Renal cortex interstitium (tissue), 11 donors: ENCODE measurements around the gene PPM1H. TPM values are rescaled to one million over a fixed set of nuclear protein-coding genes. Genes with fewer than 3 reads are reported as not detected.
"Not testable (repeated sequence)": the region's sequence is repeated elsewhere in the genome, so short reads cannot be mapped to it uniquely, and the experiment has no call there.

ENCODE experiments used
- DNase-seq, 11 donors: peaks; one replicate each; pipeline ENCODE4 v3.0.0-alpha.2; 2013; ENCODE audit warnings: low read depth in 9 of 11, low spot score in 4 of 11; ENCODE audit errors: extremely low read depth in 1 of 11
- polyA plus RNA-seq, 3 donors: library from polyadenylated mRNA; unstranded; fragments of 120-200 nt; gene quantifications; one replicate each; pipeline ENCODE4 v1.2.1, GENCODE V29; 2013; ENCODE audit not compliant: insufficient read length in 3 of 3

Gene PPM1H
- polyA plus RNA-seq, 3 donors, result 26.9 to 30.2 (median 27.1) TPM

- DNase-seq, result no peak
These were observed 46.4 kb downstream of the PPM1H start for GRCh38 chr12:62888454-62889110.

GRCh38 chr12:62886796-62887195, 48.2 kb downstream of the PPM1H start:
- DNase-seq, result no peak

GRCh38 chr12:62885242-62885641, 49.7 kb downstream of the PPM1H start:
- no peak for DNase-seq

- not testable (repeated sequence) for DNase-seq
These were observed 50.1 kb downstream of the PPM1H start for GRCh38 chr12:62884832-62885231.

DNA sequence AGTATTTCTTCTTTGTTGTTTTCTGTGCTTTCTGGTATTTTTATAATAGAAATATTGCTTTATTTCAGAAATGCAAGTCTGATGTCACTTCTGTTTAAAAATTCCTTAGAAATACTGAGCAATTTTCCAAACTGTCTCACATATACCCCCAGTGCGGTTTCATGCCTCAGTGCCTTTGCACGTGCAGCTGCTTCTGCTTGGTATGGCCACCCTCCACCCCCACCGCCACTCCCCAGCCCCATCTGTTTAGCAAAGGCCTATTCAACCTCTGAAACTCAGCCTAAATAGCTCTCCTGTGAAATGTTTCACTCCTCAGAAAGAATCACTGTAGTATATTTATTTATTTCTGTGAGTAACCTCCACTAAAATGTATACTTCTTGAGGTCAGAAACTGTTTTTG, 52.3 kb downstream of the PPM1H start:
- no peak for DNase-seq

GRCh38 chr12:62882140-62882539, 52.8 kb downstream of the PPM1H start:
- no peak for DNase-seq

- no peak for DNase-seq
These were observed 55.3 kb downstream of the PPM1H start for GRCh38 chr12:62879691-62880090.

DNA sequence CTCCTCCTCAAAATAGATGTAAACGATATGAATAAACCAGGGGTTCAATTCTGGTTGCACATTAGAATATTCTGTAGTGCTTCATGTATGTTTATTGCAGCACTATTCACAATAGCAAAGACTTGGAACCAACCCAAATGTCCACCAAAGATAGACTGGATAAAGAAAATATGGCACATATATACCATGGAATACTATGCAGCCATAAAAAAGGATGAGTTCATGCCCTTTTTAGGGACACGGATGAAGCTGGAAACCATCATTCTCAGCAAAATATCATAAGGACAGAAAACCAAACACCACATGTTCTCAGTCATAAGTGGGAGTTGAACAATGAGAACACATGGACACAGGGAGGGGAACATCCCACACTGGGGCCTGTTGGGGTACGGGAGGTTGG, 55.7 kb downstream of the PPM1H start:
- not testable (repeated sequence) for DNase-seq

- no peak for DNase-seq
These were observed 56.7 kb downstream of the PPM1H start for GRCh38 chr12:62878211-62878610.

DNA sequence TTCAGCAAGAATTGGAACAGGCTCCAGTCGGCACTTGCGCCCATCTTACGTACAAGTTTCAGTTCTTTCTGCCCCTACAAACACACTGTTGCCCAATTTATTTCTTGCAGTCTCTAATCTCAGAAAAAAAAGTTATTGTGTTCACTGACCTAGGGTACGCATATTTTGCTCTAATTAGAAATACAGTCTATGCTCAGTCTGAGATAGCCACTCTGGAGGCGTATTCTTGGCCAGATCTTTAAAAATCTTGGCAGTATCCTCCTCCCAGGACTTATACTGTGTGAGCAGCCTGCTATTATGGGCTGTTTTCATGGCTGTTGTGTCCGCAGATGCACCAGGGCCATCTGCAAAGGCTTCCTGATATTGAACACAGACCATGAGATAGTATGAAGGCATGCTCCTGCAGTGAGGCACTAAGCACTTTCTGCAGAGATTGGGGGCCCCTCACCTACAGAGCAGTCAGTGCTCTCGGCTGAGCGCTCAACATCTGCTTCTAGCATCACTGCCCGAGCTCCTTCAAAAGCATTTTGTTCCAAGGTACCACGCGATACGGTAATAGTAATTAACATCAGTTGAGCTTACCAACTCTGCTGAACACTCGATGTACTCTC, 57.9 kb downstream of the PPM1H start:
- DNase-seq, result no peak

DNA sequence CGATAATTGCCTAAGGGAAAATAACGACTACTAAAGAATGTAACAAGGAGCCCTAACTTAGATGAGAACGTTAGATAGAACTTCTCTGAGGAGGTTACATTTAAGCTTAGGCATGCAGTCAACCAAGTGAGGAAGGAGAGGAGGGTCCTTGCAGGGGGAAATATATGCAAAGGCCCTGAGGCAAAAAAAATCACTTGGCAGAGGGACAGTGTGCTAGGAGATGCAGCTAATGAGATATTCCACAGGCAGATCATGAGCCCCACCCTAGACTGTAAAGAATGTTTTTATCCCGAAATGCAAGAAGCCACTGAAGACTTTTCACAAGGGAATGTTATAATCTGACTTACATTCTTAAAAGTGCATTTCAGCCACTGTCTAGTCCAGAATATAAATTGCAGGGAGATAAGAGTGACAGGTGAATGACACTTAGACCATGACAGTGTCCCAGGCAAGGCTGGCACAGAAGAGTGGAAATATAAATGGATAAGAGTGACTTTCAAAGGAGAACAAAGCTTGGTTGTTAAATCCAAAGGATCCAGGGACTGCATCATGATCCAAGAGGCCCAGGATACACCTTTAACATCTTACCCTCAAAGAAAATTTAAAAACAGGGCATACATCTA, 61.0 kb downstream of the PPM1H start:
- DNase-seq, result no peak

- no peak for DNase-seq
These were observed 61.7 kb downstream of the PPM1H start for GRCh38 chr12:62873116-62873825.

- no peak for DNase-seq
These were observed 66.1 kb downstream of the PPM1H start for GRCh38 chr12:62868820-62869219.

- no peak for DNase-seq
These were observed 68.4 kb downstream of the PPM1H start for GRCh38 chr12:62866451-62867082.

- DNase-seq, result no peak
These were observed 69.0 kb downstream of the PPM1H start for GRCh38 chr12:62865937-62866336.

DNA sequence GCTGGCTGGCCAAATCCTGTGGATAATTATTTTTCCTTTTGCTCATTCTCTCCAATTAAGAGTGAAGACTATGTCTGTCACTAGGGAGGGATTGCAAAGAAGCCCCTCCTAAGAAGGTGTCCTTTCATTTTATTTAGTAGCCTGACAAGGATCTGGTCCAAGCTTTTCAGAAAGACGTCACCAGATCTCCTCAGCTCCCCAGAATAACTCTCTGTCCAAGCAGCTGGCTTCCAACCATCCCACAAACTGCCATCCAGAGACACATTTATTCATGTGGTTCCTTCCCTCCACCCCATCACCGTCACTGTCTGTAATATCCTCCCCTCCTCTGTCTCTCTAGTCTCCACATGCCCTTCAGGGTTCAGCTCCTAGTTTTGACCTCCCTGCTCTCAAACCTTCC, 69.9 kb downstream of the PPM1H start:
- DNase-seq, result no peak

DNA sequence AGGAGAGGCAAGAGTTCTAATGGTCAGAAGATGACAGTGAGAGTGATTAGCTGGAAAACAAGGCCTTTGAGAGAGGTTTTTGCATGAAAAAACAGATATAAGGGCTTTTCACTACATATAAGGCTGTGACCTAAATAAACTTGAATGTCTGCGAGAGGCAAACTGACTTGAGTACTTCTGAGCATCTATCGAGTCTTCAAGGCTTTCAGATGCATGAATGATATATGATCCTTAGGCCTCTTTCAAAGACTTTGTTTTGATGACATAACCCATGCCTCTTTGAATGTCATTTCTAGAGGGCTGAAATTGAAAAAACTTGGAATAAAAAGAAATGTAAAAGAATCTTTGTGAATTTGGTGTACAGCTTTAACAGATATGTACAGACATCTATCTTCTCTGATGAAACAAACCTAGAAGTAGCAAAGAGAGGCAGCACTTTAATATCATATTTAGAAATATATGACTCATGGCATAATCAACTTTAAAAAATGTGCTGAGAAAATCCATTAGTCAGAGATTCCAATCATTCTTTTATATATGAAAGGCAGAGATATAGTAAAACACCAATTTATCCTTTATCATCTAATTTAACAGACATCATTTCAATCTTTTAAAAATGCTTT, 72.6 kb downstream of the PPM1H start:
- DNase-seq, result no peak

- no peak for DNase-seq
These were observed 73.4 kb downstream of the PPM1H start for GRCh38 chr12:62861586-62861985.
